Coronary artery (tissue), 2 donors: ENCODE data around the gene BRF1.
"Not testable (repeated sequence)": the region's sequence is repeated elsewhere in the genome, so short reads cannot be mapped to it uniquely, and the experiment has no call there.

Experiments used
- DNase-seq: peaks from one replicate; pipeline ENCODE4 v3.0.0-alpha.2; 2017; ENCODE audit warnings: low spot score
- H3K27ac ChIP-seq, 2 donors: fragments of 200-600 bp; sonication (generic); one replicate each; pipeline ENCODE4 v1.5.1; 2016 to 2019
- H3K4me3 ChIP-seq: fragments of 200-600 bp; sonication (generic); 2 replicates; pipeline ENCODE4 v1.5.1; 2016; ENCODE audit warnings: mild to moderate bottlenecking, moderate library complexity
- CTCF ChIP-seq: fragments of 200-600 bp; sonication (generic); IDR thresholded peaks from one replicate; pipeline ENCODE4 v1.5.1; 2019; ENCODE audit warnings: antibody characterized with exemption

The BRF1 gene

GRCh38 chr14:105307052-105307727, 6.4 kb upstream of the BRF1 start:
- TF ChIP-seq CTCF: no peak
- H3K4me3 ChIP-seq: no peak overlapping the region
- H3K27ac ChIP-seq: no peak overlapping the region
- DNase-seq: no peak

- no peak for TF ChIP-seq CTCF
- DNase-seq: no peak
- no peak overlapping the region for H3K27ac ChIP-seq
- H3K4me3 ChIP-seq: no peak overlapping the region
Observed at GRCh38 chr14:105305791-105306190, 5.0 kb upstream of the BRF1 start.

GRCh38 chr14:105305345-105305744, 4.5 kb upstream of the BRF1 start:
- TF ChIP-seq CTCF: no peak
- Histone ChIP-seq H3K27ac (no peak overlapping the region), H3K4me3 (no peak overlapping the region)
- DNase-seq: no peak

- no peak overlapping the region for H3K27ac ChIP-seq
Observed at GRCh38 chr14:105304565-105304964, 3.8 kb upstream of the BRF1 start.

GRCh38 chr14:105303949-105304348, 3.1 kb upstream of the BRF1 start:
- no peak overlapping the region for H3K4me3 ChIP-seq
- TF ChIP-seq CTCF: no peak
- DNase-seq: no peak
- no peak overlapping the region for H3K27ac ChIP-seq

More at GRCh38 chr14:105304565-105304964, 3.8 kb upstream of the BRF1 start:
- no peak for TF ChIP-seq CTCF
- no peak overlapping the region for H3K4me3 ChIP-seq
- DNase-seq: no peak

GRCh38 chr14:105301915-105302249, 1.1 kb upstream of the BRF1 start:
- Histone ChIP-seq H3K4me3 (peak overlapping the region; percentile 83), H3K27ac (peak overlapping the region in 1 of 2 donors; percentile 100)
- DNase-seq: not testable (repeated sequence)

GRCh38 chr14:105301103-105301914, 508 bp upstream of the BRF1 start:
- Histone ChIP-seq H3K4me3 (peak overlapping the region; percentile 83), H3K27ac (peak overlapping the region; percentile 85 to 100)
- no peak for TF ChIP-seq CTCF
- peak; percentile 96 for DNase-seq
